ENCODE data around the gene ADARB1. TPM values are rescaled to one million over a fixed set of nuclear protein-coding genes. Genes with fewer than 3 reads are reported as not detected.

ADARB1 gene
- total RNA-seq, 1 experiment from 2014 or later: 15.8 TPM

- no peak overlapping the region for H2BK15ac ChIP-seq (ENCODE audit: low read depth, low read length)
- no peaks in the 10 kb centered on the region for H3K23me2 ChIP-seq (ENCODE audit: insufficient read length, low read depth, low read length, poor library complexity, severe bottlenecking)
- no peak overlapping the region for H3K4me3 Mint-ChIP-seq
- H3K56ac ChIP-seq (ENCODE audit: insufficient read length, low read depth, low read length): no peak overlapping the region
- no peak overlapping the region for H2AK5ac ChIP-seq (ENCODE audit: insufficient read length, low read length)
- no peak overlapping the region for H3K27ac ChIP-seq (ENCODE audit: insufficient read length, low read depth, low read length)
- no peaks in the 10 kb centered on the region for H3K9me3 ChIP-seq (ENCODE audit: control insufficient read depth, low read depth, low read length)
- H3K27me3 ChIP-seq (ENCODE audit: insufficient read depth, low read length): no peaks in the 10 kb centered on the region
- H3K18ac ChIP-seq (ENCODE audit: insufficient read length, low read depth, low read length): no peak overlapping the region
- H3K23ac ChIP-seq (ENCODE audit: insufficient read length, low read depth, low read length): no peak overlapping the region
- H3K4me1 ChIP-seq (ENCODE audit: insufficient read depth, low read length): no peaks in the 10 kb centered on the region
- no peaks in the 10 kb centered on the region for H3K79me2 ChIP-seq (ENCODE audit: insufficient read depth, low read length)
- H4K8ac ChIP-seq (replicated peaks; ENCODE audit: insufficient read length, low read depth, low read length): no peak overlapping the region
- no peaks in the 10 kb centered on the region for H3K36me3 Mint-ChIP-seq (ENCODE audit: insufficient read depth in 1 of 3, low read depth in 3 of 3)
- H2BK120ac ChIP-seq (ENCODE audit: low read depth, low read length, poor library complexity, severe bottlenecking): no peak overlapping the region
- H3K9ac ChIP-seq (ENCODE audit: extremely low read depth, insufficient read length, low read length): no peak overlapping the region
- H3K14ac ChIP-seq (ENCODE audit: insufficient read depth, low read length): no peak overlapping the region
- no peak overlapping the region for H3K4me2 ChIP-seq (ENCODE audit: insufficient read depth, insufficient read length, low read length)
- no peak overlapping the region for H3K4ac ChIP-seq (ENCODE audit: low read depth, low read length)
- H4K91ac ChIP-seq (ENCODE audit: insufficient read length, low read depth, low read length): no peak overlapping the region
- H3K9me3 Mint-ChIP-seq: no peaks in the 10 kb centered on the region
- H3K4me1 Mint-ChIP-seq: peaks cover 0 to 5% of the 10 kb centered on the region in 2 experiments; a peak in 3 of 4 replicates
- no peaks in the 10 kb centered on the region for H4K20me1 ChIP-seq (ENCODE audit: control insufficient read depth, insufficient read depth, insufficient read length)
- no peak overlapping the region for H2AFZ ChIP-seq (ENCODE audit: low read length)
- H3K27me3 Mint-ChIP-seq (ENCODE audit: low read depth): no peaks in the 10 kb centered on the region; the same call in 1 of the 2 replicates
- no peak overlapping the region for H2BK20ac ChIP-seq (ENCODE audit: low read depth, low read length, poor library complexity, severe bottlenecking)
- no peak overlapping the region for H2BK5ac ChIP-seq (ENCODE audit: insufficient read length, low read length)
- no peak overlapping the region for H3T11ph ChIP-seq (ENCODE audit: low read length)
- no peak overlapping the region for H2BK12ac ChIP-seq (ENCODE audit: insufficient read length, low read depth, low read length)
- TF ChIP-seq CTCF (conservative IDR thresholded peaks at IDR 0.05): no peak
- no peak overlapping the region for H4K5ac ChIP-seq (ENCODE audit: insufficient read length, low read depth, low read length)
- no peaks in the 10 kb centered on the region for H3K79me1 ChIP-seq (ENCODE audit: insufficient read depth, low read depth, low read length, poor library complexity, severe bottlenecking)
- WGBS (ENCODE audit: extremely low coverage, insufficient read length, low lambda C conversion rate): no CpG with 5 or more reads among the region's 6 CpGs
- no peak overlapping the region; a peak in 1 of 7 replicates for H3K27ac Mint-ChIP-seq
- DNase-seq: no peak
Observed at GRCh38 chr21:45117314-45117713, 42.9 kb downstream of the ADARB1 start.
